GM12872 (cell line): ENCODE data around the gene STYX.

Source experiments
- CTCF ChIP-seq: IDR thresholded peaks from 3 replicates; pipeline ENCODE4 v1.5.1; 2011; ENCODE audit warnings: low read depth, mild to moderate bottlenecking, low read length, moderate library complexity; ENCODE audit not compliant: insufficient read depth

The STYX gene

GRCh38 chr14:52783206-52783605 is 53.2 kb downstream of the STYX start:
- TF ChIP-seq CTCF: no peak

GRCh38 chr14:52786887-52787286 is 56.9 kb downstream of the STYX start:
- TF ChIP-seq CTCF: no peak

GRCh38 chr14:52789118-52789517 is 59.2 kb downstream of the STYX start:
- no peak for TF ChIP-seq CTCF

GRCh38 chr14:52790011-52790755 is 60.2 kb downstream of the STYX start:
- no peak for TF ChIP-seq CTCF

GRCh38 chr14:52790756-52791222 is 60.8 kb downstream of the STYX start:
- TF ChIP-seq CTCF: no peak

GRCh38 chr14:52791223-52792096 is 61.5 kb downstream of the STYX start, which contains the start of gene GNPNAT1:
Gene GNPNAT1, minus strand, starts transcription at chr14:52791607. Its CDS starts 6,957 bp downstream, at chr14:52784650.
- TF ChIP-seq CTCF: no peak

- no peak for TF ChIP-seq CTCF
Measured at GRCh38 chr14:52792097-52792415, 62.1 kb downstream of the STYX start.
